Gastroesophageal sphincter (tissue), 4 donors: Measurements from ENCODE around the gene AIF1. TPM values are rescaled to one million over a fixed set of nuclear protein-coding genes. Genes with fewer than 3 reads are reported as not detected.

Experiments used
- ATAC-seq: fragments of 150-250 bp; one replicate; pipeline ENCODE4 v1.9.1; 2016; ENCODE audit warnings: mild to moderate bottlenecking, moderate library complexity
- H3K27ac ChIP-seq, 4 donors: fragments of 200-600 bp; sonication (generic) in 3 of 4; 1 replicate in 3 of 4; 2 replicates in 1 of 4; pipeline ENCODE4 v1.5.1; 2016 to 2019
- H3K27me3 ChIP-seq: fragments of 200-600 bp; sonication (generic); one replicate; pipeline ENCODE4 v1.5.1; 2019
- H3K36me3 ChIP-seq, 2 donors: fragments of 200-600 bp; sonication (generic); one replicate each; pipeline ENCODE4 v1.5.1; 2019; ENCODE audit warnings: control low read depth in 1 of 2
- H3K4me1 ChIP-seq, 3 donors: fragments of 200-600 bp; sonication (generic); 1 replicate in 2 of 3; 2 replicates in 1 of 3; pipeline ENCODE4 v1.5.1; 2016 to 2019; ENCODE audit warnings: control low read depth in 2 of 3
- H3K4me3 ChIP-seq, 2 donors: fragments of 200-600 bp; sonication (generic); one replicate each; pipeline ENCODE4 v1.5.1; 2019; ENCODE audit warnings: mild to moderate bottlenecking in 1 of 2, moderate library complexity in 1 of 2
- H3K9me3 ChIP-seq, 3 donors: fragments of 200-600 bp; sonication (generic); one replicate each; pipeline ENCODE4 v1.5.1; 2017 to 2019; ENCODE audit warnings: control low read depth in 2 of 3
- EP300 ChIP-seq: sonication (generic); formaldehyde crosslinking; IDR thresholded peaks from one replicate; pipeline ENCODE4 v1.6.1; 2017; ENCODE audit warnings: antibody characterized with exemption, mild to moderate bottlenecking
- POLR2A ChIP-seq, 2 donors: fragments of 450-650 bp; IDR thresholded peaks; one replicate each; pipeline ENCODE4 v1.6.1; 2017; ENCODE audit warnings: antibody characterized with exemption in 2 of 2, mild to moderate bottlenecking in 2 of 2, moderate library complexity in 1 of 2
- POLR2AphosphoS5 ChIP-seq: sonication (generic); formaldehyde crosslinking; IDR thresholded peaks from one replicate; pipeline ENCODE4 v1.6.1; 2017; ENCODE audit warnings: antibody characterized with exemption
- WGBS, 2 donors: methylation state at CpG; one replicate each; pipeline ENCODE4 v1.1.5; 2018; ENCODE audit warnings: low coverage in 1 of 2; 5-methylcytosine and 5-hydroxymethylcytosine counted together
- total RNA-seq, 4 donors: library from RNA; depleted of rRNA; stranded (reverse); fragments of >200 nt; gene quantifications; one replicate each; pipeline ENCODE4 v1.1.0, GENCODE V29; 2016
- TF ChIP-seq, protein P1 (sequence below), 4 experiments: fragments of 200-600 bp in 2 of 4; fragments of 450-650 bp in 2 of 4; sonication (generic) in 1 of 4; IDR thresholded peaks; one replicate each; pipeline ENCODE4 v1.5.1; 2017 to 2019; ENCODE audit warnings: antibody characterized with exemption in 4 of 4, mild to moderate bottlenecking in 2 of 4, moderate library complexity in 2 of 4

AIF1 gene
- total RNA-seq, 4 donors from 2014 or later, result 5.6 to 46.4 (median 21.3) TPM

DNA sequence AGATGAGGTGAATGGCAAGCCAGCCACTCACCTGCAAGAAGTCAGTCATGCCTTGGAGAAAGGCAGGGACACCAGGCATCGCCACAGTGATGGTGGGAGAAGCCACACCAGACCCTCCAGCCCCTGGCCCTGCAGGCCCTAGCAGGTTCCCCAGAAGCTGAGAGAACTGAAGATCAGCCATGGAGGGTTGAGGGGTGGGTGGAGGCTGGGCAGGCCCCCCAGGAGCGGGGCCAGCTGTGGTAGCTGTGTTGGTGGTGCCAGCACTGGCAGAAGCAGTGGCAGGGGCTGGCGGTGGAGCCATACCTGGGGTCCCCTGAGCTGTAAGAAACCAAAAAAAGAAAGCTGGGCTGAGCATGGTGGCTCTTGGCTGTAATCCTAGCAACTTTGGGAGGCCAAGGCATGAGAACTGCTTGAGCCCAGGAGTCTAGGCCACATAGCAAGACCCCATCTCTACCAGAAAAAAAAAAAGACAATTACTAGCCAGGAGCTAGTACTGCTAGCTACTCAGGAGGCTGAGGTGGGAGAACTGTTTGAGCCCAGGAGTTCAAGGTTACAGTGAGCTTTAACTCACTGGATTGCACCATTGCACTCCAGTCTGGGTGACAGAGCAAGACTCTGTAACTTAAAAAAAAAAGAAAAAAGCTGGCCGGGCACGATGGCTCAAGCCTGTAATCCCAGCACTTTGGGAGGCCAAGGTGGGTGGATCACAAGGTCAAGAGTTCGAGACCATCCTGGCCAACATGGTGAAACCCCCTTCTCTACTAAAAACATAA is 27.9 kb downstream of the AIF1 start:
- Histone ChIP-seq H3K4me1 (no peaks in the 10 kb centered on the region), H3K36me3 (peaks cover 0 to 100% of the 10 kb centered on the region in 2 donors), H3K9me3 (no peaks in the 10 kb centered on the region), H3K27ac (no peak overlapping the region), H3K4me3 (no peak overlapping the region), H3K27me3 (no peaks in the 10 kb centered on the region)
- 80 to 90% methylated on average over 1 to 2 of the region's 6 CpGs for WGBS, 2 donors
- no peak for TF ChIP-seq POLR2A (IDR thresholded peaks at IDR 0.05)
- no peak for TF ChIP-seq POLR2AphosphoS5
- TF ChIP-seq, protein P1, sequence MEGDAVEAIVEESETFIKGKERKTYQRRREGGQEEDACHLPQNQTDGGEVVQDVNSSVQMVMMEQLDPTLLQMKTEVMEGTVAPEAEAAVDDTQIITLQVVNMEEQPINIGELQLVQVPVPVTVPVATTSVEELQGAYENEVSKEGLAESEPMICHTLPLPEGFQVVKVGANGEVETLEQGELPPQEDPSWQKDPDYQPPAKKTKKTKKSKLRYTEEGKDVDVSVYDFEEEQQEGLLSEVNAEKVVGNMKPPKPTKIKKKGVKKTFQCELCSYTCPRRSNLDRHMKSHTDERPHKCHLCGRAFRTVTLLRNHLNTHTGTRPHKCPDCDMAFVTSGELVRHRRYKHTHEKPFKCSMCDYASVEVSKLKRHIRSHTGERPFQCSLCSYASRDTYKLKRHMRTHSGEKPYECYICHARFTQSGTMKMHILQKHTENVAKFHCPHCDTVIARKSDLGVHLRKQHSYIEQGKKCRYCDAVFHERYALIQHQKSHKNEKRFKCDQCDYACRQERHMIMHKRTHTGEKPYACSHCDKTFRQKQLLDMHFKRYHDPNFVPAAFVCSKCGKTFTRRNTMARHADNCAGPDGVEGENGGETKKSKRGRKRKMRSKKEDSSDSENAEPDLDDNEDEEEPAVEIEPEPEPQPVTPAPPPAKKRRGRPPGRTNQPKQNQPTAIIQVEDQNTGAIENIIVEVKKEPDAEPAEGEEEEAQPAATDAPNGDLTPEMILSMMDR (IDR thresholded peaks at IDR 0.05), result no peak
- TF ChIP-seq EP300, result no peak
- no peak for ATAC-seq

DNA sequence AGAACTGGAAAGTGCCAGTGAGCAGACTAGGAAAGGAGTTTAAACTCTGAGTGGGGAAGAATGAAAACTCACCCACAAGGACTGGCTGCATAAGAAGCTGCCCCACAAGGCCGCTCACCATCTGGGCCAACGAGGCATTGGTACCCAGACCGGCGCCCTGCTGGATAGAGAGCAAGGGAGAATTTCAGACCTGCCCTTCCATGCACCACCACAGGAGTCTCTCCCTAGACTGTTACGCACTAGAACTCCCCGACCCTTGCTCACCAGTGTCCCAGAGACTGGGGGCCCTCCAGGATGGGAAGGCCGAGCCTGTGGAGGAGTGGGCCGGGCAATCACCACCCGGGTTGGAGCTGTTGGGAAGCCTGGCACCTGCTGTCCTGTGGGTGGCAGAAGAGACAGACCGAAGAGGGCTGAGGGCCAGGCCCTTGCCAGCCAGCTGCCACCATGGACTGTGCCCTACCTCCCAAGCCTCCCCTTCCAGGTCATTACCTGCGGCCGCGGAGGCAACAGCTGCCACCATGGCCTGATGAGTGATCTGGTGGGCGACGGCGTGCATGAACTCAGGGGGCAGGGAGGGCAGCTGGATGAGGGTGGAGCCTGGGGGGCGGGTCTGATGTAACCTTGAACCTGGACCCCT is 28.9 kb downstream of the AIF1 start:
- WGBS, 2 donors, result 40% methylated on average over 1 of the region's 17 CpGs; no CpG with 5 or more reads in 1 of the 2 donors
- ATAC-seq, result no peak
- TF ChIP-seq, protein P1 (IDR thresholded peaks at IDR 0.05), result no peak
- TF ChIP-seq POLR2AphosphoS5 (no peak), POLR2A (IDR thresholded peaks at IDR 0.05) (no peak), EP300 (no peak)
- H3K4me1 ChIP-seq, result peaks cover 0 to 1% (median 0%) of the 10 kb centered on the region in 3 donors
- H3K27ac ChIP-seq, result no peak overlapping the region
- H3K27me3 ChIP-seq, result no peaks in the 10 kb centered on the region
- H3K36me3 ChIP-seq, result peaks cover 0 to 100% of the 10 kb centered on the region in 2 donors
- no peak overlapping the region for H3K4me3 ChIP-seq
- H3K9me3 ChIP-seq, result no peaks in the 10 kb centered on the region

DNA sequence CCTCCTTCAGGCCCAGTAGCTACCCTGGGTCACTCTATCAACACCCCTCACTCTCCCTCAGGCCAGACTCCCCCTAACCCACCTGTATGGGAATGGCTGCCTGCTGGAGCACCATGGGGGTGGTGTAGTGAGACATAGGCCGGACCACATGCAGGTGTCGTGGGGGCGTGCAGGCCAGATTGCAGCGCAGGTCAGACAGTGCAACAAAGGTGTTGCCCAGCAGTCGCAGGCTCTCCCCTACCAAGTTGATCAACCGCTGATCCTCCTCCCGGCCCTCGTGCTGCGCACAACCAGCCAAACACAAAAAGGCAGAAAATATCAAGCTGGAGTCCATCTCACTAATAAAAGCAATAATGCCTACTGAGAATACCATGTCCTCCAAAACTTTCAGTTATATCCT is 30.3 kb downstream of the AIF1 start:
- Histone ChIP-seq H3K4me1 (peaks cover 0 to 15% (median 0%) of the 10 kb centered on the region in 3 donors), H3K36me3 (peaks cover 0 to 99% of the 10 kb centered on the region in 2 donors)

DNA sequence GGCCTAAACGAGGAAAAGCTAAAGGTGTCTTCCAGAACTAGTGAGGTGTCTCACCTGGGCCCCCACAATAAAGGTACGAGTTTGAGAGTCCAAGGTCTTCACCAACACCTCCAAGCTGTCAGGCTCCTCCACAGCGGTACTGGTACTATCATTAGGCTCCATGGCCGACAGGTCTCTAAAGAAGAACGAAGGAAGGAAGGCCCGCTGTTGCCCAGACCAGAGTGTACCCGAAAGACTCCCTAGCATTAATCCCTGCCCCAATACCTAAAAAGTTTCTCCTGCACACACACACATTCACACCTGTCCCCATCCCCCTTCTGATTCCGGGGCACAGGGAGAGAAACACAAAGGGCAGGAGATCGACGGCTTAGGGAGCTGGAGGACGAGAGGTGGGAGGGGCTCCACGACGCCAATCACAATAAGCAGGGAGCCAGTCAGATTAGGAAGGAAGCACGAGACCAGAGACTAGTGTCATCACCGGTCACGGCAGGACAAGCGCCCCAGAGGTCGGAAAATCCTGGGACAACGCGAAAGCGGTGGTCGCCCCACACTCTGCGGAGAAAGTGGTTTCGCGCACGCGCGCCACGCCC is 36.7 kb downstream of the AIF1 start:
- Histone ChIP-seq H3K9me3 (no peaks in the 10 kb centered on the region), H3K4me1 (peaks cover 0 to 57% (median 16%) of the 10 kb centered on the region in 3 donors), H3K4me3 (peak overlapping the region; percentile 52 to 83), H3K36me3 (peaks cover 0 to 54% of the 10 kb centered on the region in 2 donors), H3K27ac (peak overlapping the region; percentile 84 to 99 (median 97)), H3K27me3 (no peaks in the 10 kb centered on the region)
- 2 to 5% methylated on average over 14 to 16 of the region's 29 CpGs for WGBS, 2 donors
- ATAC-seq, result peak; percentile 75
- peak; percentile 26 for TF ChIP-seq POLR2AphosphoS5
- TF ChIP-seq, protein P1 (IDR thresholded peaks at IDR 0.05), result no peak

More for the DNA sequence above, 30.3 kb downstream of the AIF1 start:
- WGBS, 2 donors, result 90 to 93% methylated on average over 2 to 5 of the region's 9 CpGs
- Histone ChIP-seq H3K4me3 (no peak overlapping the region), H3K27ac (no peak overlapping the region), H3K9me3 (no peaks in the 10 kb centered on the region), H3K27me3 (no peaks in the 10 kb centered on the region)
- ATAC-seq, result no peak
- TF ChIP-seq POLR2AphosphoS5, result no peak

DNA sequence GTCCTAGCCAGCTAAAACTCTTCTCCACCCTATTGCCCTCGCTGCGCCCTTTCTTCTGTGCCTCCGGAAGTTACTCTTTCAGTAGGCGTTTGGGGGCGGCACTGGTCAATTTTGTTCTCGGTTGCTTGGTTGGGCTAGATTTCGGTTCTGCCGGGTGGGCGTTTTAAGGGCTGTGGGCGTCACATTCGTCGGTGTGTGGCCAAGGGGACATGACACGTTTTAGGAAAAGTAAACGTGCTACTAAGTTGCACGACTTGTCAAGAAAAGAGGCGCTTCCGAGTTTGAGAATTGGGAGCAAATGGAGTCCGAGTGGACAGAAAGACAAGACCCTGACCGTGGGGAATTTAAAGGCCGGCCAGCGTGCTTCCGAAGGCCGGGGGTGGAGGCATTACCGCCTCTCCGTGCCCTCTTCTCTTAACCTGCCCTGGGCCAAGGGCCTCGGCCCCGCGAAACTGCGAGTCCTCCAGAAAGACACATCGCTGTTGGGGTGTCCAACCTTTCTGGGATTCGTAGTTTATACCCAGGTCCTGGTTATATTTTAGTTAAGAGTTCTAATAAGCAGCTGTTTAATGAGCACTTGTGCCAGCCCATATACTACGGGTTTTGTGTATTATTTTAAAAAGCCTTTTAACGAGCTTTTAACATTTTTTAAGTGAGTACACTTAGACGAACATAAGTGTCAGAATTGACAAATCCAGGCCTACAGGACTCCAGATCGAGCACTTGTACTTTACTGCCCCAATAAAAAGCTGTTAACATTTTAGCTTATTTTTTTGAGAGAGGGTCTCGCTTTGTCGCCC is 38.1 kb downstream of the AIF1 start:
- Histone ChIP-seq H3K27ac (peak overlapping the region; percentile 84 to 99 (median 97)), H3K4me3 (peak overlapping the region; percentile 52 to 83), H3K9me3 (no peaks in the 10 kb centered on the region), H3K27me3 (no peaks in the 10 kb centered on the region), H3K4me1 (peaks cover 0 to 71% (median 18%) of the 10 kb centered on the region in 3 donors), H3K36me3 (peaks cover 0 to 54% of the 10 kb centered on the region in 2 donors)
- WGBS, 2 donors, result 11 to 12% methylated on average over 25 to 27 of the region's 37 CpGs
- TF ChIP-seq POLR2AphosphoS5 (no peak), POLR2A (IDR thresholded peaks at IDR 0.05) (no peak), EP300 (no peak)
- TF ChIP-seq, protein P1 (IDR thresholded peaks at IDR 0.05), result peak in 1 of 4 experiments; percentile 25
- ATAC-seq, result peak; percentile 80
